GM18498 (cell line): ENCODE results near the gene CD58.
A peak's percentile ranks its signal among the peaks of the same experiment; 100 is the strongest.
"Not testable (repeated sequence)": the region's sequence is repeated elsewhere in the genome, so short reads cannot be mapped to it uniquely, and the experiment has no call there.

Source experiments
- ATAC-seq: cut with Tn5 transposase; IDR thresholded peaks from one replicate; pipeline ENCODE4 v1.9.1; 2021; ENCODE audit warnings: mild to moderate bottlenecking, moderate library complexity; ENCODE audit not compliant: unreplicated experiment

The CD58 gene

GRCh38 chr1:116571215-116571919 is 541 bp upstream of the CD58 start:
- no peak for ATAC-seq

GRCh38 chr1:116569776-116570357 is 959 bp downstream of the CD58 start:
- no peak for ATAC-seq

GRCh38 chr1:116569381-116569670 is 1.5 kb downstream of the CD58 start:
- ATAC-seq, result no peak

- no peak for ATAC-seq
Observed at GRCh38 chr1:116568662-116569380, 2.0 kb downstream of the CD58 start.

- ATAC-seq, result no peak
Observed at GRCh38 chr1:116567790-116568661, 2.8 kb downstream of the CD58 start.

- no peak for ATAC-seq
Observed at GRCh38 chr1:116565222-116565621, 5.6 kb downstream of the CD58 start.

- ATAC-seq, result no peak
Observed at GRCh38 chr1:116564426-116564825, 6.4 kb downstream of the CD58 start.

GRCh38 chr1:116562465-116562864 is 8.4 kb downstream of the CD58 start:
- not testable (repeated sequence) for ATAC-seq

- ATAC-seq, result no peak
Observed at GRCh38 chr1:116561563-116561962, 9.3 kb downstream of the CD58 start.

GRCh38 chr1:116560704-116561490 is 9.9 kb downstream of the CD58 start:
- peak; percentile 30 for ATAC-seq

- peak; percentile 43 for ATAC-seq
Observed at GRCh38 chr1:116559304-116559761, 11.5 kb downstream of the CD58 start.

- no peak for ATAC-seq
Observed at GRCh38 chr1:116558571-116558970, 12.3 kb downstream of the CD58 start.

GRCh38 chr1:116558140-116558549 is 12.7 kb downstream of the CD58 start:
- ATAC-seq, result no peak

- no peak for ATAC-seq
Observed at GRCh38 chr1:116557323-116557878, 13.4 kb downstream of the CD58 start.

GRCh38 chr1:116556289-116557006 is 14.4 kb downstream of the CD58 start:
- ATAC-seq, result peak; percentile 66

- no peak for ATAC-seq
Observed at GRCh38 chr1:116554924-116555323, 15.9 kb downstream of the CD58 start.

GRCh38 chr1:116553386-116554115 is 17.3 kb downstream of the CD58 start:
- no peak for ATAC-seq

GRCh38 chr1:116546354-116546977 is 24.4 kb downstream of the CD58 start:
- no peak for ATAC-seq
